Gastrocnemius medialis (tissue), 4 donors: ENCODE measurements around the gene SMC1A. TPM values are rescaled to one million over a fixed set of nuclear protein-coding genes. Genes with fewer than 3 reads are reported as not detected.
A peak's percentile ranks its signal among the peaks of the same experiment; 100 is the strongest.

ENCODE experiments used
- ATAC-seq, 2 donors: fragments of 150-250 bp; one replicate each; pipeline ENCODE4 v1.9.1; 2016
- DNase-seq, 2 donors: peaks; one replicate each; pipeline ENCODE4 v3.0.0-alpha.2; 2019
- H3K27ac ChIP-seq, 4 donors: fragments of 200-600 bp; sonication (generic); 1 replicate in 1 of 4; 2 replicates in 3 of 4; pipeline ENCODE4 v1.5.1; 2016 to 2018; ENCODE audit warnings: mild to moderate bottlenecking in 2 of 4, moderate library complexity in 1 of 4
- H3K27me3 ChIP-seq, 3 donors: fragments of 200-600 bp; sonication (generic) in 2 of 3; 1 replicate in 1 of 3; 2 replicates in 2 of 3; pipeline versions ENCODE4 v1.5.1 to v1.6.0; 2016 to 2019; ENCODE audit warnings: mild to moderate bottlenecking in 1 of 3, moderate library complexity in 1 of 3
- H3K36me3 ChIP-seq, 2 donors: fragments of 200-600 bp; sonication (generic) in 1 of 2; one replicate each; pipeline ENCODE4 v1.5.1; 2017 to 2018
- H3K4me1 ChIP-seq, 2 donors: fragments of 200-600 bp; sonication (generic) in 1 of 2; one replicate each; pipeline ENCODE4 v1.5.1; 2016 to 2017; ENCODE audit warnings: mild to moderate bottlenecking in 2 of 2
- H3K4me3 ChIP-seq, 4 donors: fragments of 200-600 bp; sonication (generic) in 3 of 4; 1 replicate in 1 of 4; 2 replicates in 3 of 4; pipeline ENCODE4 v1.5.1; 2016 to 2019; ENCODE audit warnings: mild to moderate bottlenecking in 2 of 4
- H3K9me3 ChIP-seq, 3 donors: fragments of 200-600 bp; sonication (generic) in 2 of 3; 1 replicate in 1 of 3; 2 replicates in 2 of 3; pipeline ENCODE4 v1.5.1; 2016 to 2019
- POLR2A ChIP-seq, 2 donors: fragments of 450-650 bp; IDR thresholded peaks; one replicate each; pipeline ENCODE4 v1.6.1; 2017; ENCODE audit warnings: antibody characterized with exemption in 2 of 2, mild to moderate bottlenecking in 2 of 2, moderate library complexity in 2 of 2
- in situ Hi-C, 4 donors: fragments of 200-750 bp; cut with MboI; loops; one replicate each; pipeline versions ENCODE4 v1.15.0 to v1.8.0; 2017; ENCODE audit warnings: low sequenced_read_pairs in 4 of 4
- intact Hi-C: fragments of 100-400 bp; cut with DNase I; formaldehyde crosslinking; loops from one replicate; pipeline ENCODE4 v1.15.1; 2023; ENCODE audit warnings: low total_unique reads
- total RNA-seq, 4 donors: library from RNA; depleted of rRNA; stranded (reverse); fragments of >200 nt; gene quantifications; one replicate each; pipeline versions ENCODE4 v1.1.0 to v1.2.3, GENCODE V29; 2016
- TF ChIP-seq, protein P1 (sequence below), 5 experiments: fragments of 450-650 bp in 3 of 5; fragments of 200-600 bp in 2 of 5; sonication (generic) in 2 of 5; IDR thresholded peaks in 4 of 5; conservative IDR thresholded peaks in 1 of 5; 1 replicate in 4 of 5; 2 replicates in 1 of 5; pipeline ENCODE4 v1.5.1; 2016 to 2019; ENCODE audit warnings: antibody characterized with exemption in 5 of 5, mild to moderate bottlenecking in 3 of 5, moderate library complexity in 3 of 5

The SMC1A gene
- total RNA-seq, 4 donors from 2014 or later, result 12.9 to 23.5 (median 17.1) TPM

DNA sequence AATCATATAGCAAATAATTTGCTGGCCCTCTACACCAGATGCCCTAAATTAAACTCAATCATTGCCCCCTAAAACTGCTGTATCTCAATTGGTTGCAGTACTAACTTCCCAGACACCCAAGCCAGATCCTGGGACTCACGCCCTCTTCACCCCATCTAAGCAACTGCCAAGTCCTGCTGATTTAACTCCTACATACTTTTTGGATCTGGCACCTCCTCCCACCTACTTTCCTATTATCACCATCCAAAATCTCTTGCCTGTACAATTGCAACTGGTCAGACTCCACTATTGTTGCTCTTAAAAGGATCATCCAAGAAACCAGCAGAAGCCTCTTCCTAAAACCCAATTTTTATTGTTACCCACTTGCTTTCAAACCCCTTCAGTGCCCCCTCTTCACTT, 16.4 kb upstream of the SMC1A start:
- H3K36me3 ChIP-seq, result no peaks in the 10 kb centered on the region
- no peak overlapping the region for H3K4me3 ChIP-seq
- TF ChIP-seq, protein P1, sequence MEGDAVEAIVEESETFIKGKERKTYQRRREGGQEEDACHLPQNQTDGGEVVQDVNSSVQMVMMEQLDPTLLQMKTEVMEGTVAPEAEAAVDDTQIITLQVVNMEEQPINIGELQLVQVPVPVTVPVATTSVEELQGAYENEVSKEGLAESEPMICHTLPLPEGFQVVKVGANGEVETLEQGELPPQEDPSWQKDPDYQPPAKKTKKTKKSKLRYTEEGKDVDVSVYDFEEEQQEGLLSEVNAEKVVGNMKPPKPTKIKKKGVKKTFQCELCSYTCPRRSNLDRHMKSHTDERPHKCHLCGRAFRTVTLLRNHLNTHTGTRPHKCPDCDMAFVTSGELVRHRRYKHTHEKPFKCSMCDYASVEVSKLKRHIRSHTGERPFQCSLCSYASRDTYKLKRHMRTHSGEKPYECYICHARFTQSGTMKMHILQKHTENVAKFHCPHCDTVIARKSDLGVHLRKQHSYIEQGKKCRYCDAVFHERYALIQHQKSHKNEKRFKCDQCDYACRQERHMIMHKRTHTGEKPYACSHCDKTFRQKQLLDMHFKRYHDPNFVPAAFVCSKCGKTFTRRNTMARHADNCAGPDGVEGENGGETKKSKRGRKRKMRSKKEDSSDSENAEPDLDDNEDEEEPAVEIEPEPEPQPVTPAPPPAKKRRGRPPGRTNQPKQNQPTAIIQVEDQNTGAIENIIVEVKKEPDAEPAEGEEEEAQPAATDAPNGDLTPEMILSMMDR (IDR thresholded peaks at IDR 0.05 in 4 of 5, conservative IDR thresholded peaks at IDR 0.05 in 1 of 5), result no peak
- no peak for TF ChIP-seq POLR2A (IDR thresholded peaks at IDR 0.05)
- ATAC-seq, result no peak
- H3K4me1 ChIP-seq, result peaks cover 0 to 5% of the 10 kb centered on the region in 2 donors
- no peak overlapping the region for H3K27ac ChIP-seq
- H3K9me3 ChIP-seq, result no peaks in the 10 kb centered on the region
- peaks cover 0 to 12% (median 4%) of the 10 kb centered on the region in 3 donors for H3K27me3 ChIP-seq
- no peak for DNase-seq
- in situ Hi-C loops, result loop anchor here in 3 of 4 donors (5.0 to 25.0 kb wide), 2 partner anchors 127 kb away; no protein-coding TSS in a partner anchor
- intact Hi-C loops, result loop anchor here (5.0 kb wide), 1 partner anchor 367 kb away; no protein-coding TSS in a partner anchor

- Histone ChIP-seq H3K27me3 (peaks cover 0 to 12% (median 4%) of the 10 kb centered on the region in 3 donors), H3K4me1 (peaks cover 2 to 8% of the 10 kb centered on the region in 2 donors), H3K4me3 (no peak overlapping the region), H3K9me3 (no peaks in the 10 kb centered on the region), H3K27ac (no peak overlapping the region), H3K36me3 (no peaks in the 10 kb centered on the region)
- TF ChIP-seq POLR2A (IDR thresholded peaks at IDR 0.05), result no peak
- TF ChIP-seq, protein P1 (IDR thresholded peaks at IDR 0.05 in 4 of 5, conservative IDR thresholded peaks at IDR 0.05 in 1 of 5), result no peak
- intact Hi-C loops (loop anchor here (5.0 kb wide), 1 partner anchor 366 kb away; no protein-coding TSS in a partner anchor), in situ Hi-C loops (loop anchor here in 3 of 4 donors (5.0 to 25.0 kb wide), 2 partner anchors 126 kb away; no protein-coding TSS in a partner anchor)
- no peak for ATAC-seq
- no peak for DNase-seq
These were observed 15.8 kb upstream of the SMC1A start for GRCh38 chrX:53438174-53438831.

- peaks cover 5 to 9% of the 10 kb centered on the region in 2 donors for H3K4me1 ChIP-seq
- no peak overlapping the region for H3K4me3 ChIP-seq
- no peak for TF ChIP-seq POLR2A (IDR thresholded peaks at IDR 0.05)
- TF ChIP-seq, protein P1 (IDR thresholded peaks at IDR 0.05 in 4 of 5, conservative IDR thresholded peaks at IDR 0.05 in 1 of 5), result no peak
- in situ Hi-C loops (loop anchor here in 3 of 4 donors (5.0 to 25.0 kb wide), 2 partner anchors 125 kb away; no protein-coding TSS in a partner anchor), intact Hi-C loops (loop anchor here (2.0 to 5.0 kb wide), 2 partner anchors 124 to 365 kb away; no protein-coding TSS in a partner anchor)
- no peak for ATAC-seq
- no peaks in the 10 kb centered on the region for H3K9me3 ChIP-seq
- H3K27me3 ChIP-seq, result peaks cover 0 to 12% (median 4%) of the 10 kb centered on the region in 3 donors
- H3K36me3 ChIP-seq, result no peaks in the 10 kb centered on the region
- no peak for DNase-seq
- no peak overlapping the region for H3K27ac ChIP-seq
These were observed 14.8 kb upstream of the SMC1A start for GRCh38 chrX:53437206-53437605.

- peak in 1 of 2 donors; percentile 53 for DNase-seq
- TF ChIP-seq, protein P1 (IDR thresholded peaks at IDR 0.05 in 4 of 5, conservative IDR thresholded peaks at IDR 0.05 in 1 of 5), result peak; percentile 6 to 83 (median 69)
- no peak for TF ChIP-seq POLR2A (IDR thresholded peaks at IDR 0.05)
- Histone ChIP-seq H3K27me3 (peaks cover 0 to 4% (median 0%) of the 10 kb centered on the region in 3 donors), H3K36me3 (peaks cover 0 to 3% of the 10 kb centered on the region in 2 donors), H3K4me1 (peaks cover 5 to 9% of the 10 kb centered on the region in 2 donors), H3K4me3 (no peak overlapping the region), H3K27ac (no peak overlapping the region), H3K9me3 (no peaks in the 10 kb centered on the region)
- ATAC-seq, result peak; percentile 39 to 40
- in situ Hi-C loops, result loop anchor here in 3 of 4 donors (5.0 to 25.0 kb wide), 2 partner anchors 124 kb away; no protein-coding TSS in a partner anchor
- intact Hi-C loops, result loop anchor here (2.0 to 5.0 kb wide), 2 partner anchors 123 to 364 kb away; no protein-coding TSS in a partner anchor
These were observed 13.5 kb upstream of the SMC1A start for GRCh38 chrX:53435997-53436396.
